IPS DF 19.7 (cell line): ENCODE measurements around the gene DIRAS2.

Source experiments
- DNase-seq: peaks from one replicate; pipeline ENCODE4 v3.0.0-alpha.2; 2013; ENCODE audit warnings: low read depth, low spot score

DIRAS2 gene

DNA sequence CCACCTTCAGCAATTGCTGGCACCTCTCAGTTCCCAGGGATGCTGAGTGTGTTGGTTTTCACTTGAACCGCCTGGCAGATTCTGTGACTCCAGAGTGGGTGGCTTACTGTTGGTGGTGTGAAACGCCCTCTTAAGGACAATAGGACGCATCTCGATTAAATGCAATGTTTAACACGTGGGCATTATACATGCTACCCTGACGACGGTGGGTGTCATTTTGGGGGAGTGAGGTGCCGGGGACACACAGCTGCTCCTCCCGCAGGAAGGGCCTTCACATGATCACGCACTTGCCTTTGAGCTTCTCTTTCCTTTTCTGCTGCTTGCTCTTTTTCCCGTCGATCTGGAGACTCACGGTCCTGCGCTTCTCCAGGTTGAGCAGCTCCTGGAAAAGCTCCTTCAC, 29.7 kb downstream of the DIRAS2 start:
- DNase-seq, result no peak

DNA sequence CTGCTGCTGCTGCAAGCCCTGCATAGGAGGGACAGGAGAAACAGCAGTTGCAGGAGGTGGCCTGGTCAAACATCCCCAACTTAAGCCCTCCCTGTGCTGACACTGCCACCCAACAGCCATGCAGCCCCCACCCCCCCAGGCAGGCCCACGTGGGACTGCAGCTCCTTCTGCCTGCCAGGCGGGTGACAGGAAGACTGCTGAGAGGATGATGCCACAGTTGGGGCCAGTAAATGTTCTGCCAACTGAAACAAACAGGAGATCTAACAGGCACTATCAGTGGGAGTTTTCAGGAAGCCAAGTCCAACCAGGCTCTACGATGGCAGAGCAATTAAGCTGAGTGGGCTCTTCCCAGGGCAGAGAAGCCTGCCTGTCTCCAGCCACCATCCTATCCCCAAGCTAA, 31.1 kb downstream of the DIRAS2 start:
- no peak for DNase-seq

DNA sequence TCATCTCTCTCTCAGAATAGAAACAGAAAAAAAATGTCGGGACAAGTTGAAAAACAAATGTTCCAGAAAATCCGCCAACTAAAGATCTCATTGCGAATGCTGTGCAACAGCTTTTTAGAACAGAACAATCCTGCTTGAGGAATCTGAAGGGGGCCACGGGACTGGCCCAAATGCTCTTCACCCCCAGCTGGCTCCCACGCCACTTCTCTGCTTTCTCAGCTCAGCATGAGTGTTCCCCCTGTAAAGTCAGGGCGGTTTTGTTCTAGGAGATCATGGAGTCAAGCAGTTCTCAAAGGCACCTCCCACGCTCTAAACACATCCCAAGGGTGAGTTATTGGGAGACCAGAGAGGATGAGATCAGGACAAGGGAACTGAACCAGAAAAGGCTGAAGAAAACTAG, 31.5 kb downstream of the DIRAS2 start:
- no peak for DNase-seq

DNA sequence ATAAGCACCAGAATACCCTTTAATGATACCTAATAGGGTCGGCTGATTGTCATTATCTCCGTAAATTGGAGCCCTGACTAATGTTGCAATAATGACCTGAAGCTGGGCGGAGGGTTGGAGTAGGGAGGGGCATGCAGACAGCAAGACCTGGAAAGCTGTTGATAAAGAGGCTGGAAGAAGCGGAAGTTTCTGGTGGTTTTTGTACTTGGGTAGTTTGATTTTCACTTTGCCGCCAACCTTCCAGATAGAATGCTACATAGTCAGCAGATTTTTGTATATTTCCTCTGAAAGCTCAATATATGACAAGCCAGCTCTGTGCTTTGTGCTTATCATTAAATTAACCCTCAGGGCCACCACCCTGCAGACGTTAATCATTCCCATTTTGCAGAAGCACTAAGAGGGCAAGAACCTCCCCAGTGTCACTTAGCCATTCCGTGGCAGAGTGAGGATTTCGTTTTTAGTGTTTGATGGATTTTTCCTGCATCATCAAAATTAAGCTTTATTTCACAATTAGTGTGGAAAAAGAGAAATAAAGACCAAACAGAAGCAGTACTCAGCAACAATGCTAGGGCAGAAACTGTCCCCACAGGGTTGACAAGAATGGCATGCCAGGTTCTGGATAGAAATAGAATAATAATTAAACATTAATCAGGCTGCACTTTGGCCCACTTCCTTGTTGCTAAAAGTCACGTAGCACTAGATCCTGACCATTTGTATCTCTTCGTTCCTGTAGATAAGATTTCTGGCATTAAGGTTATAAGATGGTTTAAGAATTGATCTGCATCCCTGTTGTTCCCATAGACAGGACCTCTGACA, 34.7 kb downstream of the DIRAS2 start:
- DNase-seq, result no peak

DNA sequence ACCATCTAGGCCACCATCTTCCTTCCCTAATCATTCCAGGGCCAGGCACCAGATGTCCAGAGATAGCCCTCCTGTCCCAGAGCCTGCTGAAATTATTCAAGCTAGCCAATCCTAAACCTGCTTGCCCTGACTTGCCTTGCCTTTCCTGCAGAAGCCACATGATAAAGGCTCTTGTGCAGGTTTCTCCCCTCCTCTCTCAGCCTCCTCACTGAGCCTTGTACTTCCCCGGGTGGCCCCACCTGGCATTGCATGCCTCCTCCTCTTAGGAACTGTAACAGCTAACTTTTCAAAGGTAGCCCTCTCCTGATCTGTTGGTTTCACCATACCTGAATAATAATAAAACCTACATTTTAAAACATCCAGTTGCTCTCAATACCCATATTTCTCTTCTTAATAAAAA, 42.6 kb downstream of the DIRAS2 start:
- peak; percentile 9 for DNase-seq

DNA sequence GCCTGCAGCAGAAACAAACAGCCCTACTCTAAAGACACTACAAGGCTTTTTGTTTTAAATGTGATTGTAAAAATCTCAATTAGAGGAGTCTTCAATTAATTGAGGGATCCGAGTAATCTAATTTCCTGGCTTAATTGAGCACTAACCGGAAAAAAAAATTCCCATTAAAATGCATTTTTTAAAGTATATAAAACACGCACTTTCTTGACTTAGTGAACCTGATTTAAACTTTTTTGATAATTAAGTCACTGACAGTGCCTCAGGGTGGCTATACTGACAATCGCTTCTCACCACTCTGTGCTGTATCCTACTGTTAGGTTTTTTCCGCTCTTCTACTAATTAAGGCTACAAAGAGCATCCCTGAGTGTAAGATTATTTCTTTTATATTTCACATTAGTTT, 44.4 kb downstream of the DIRAS2 start:
- no peak for DNase-seq

DNA sequence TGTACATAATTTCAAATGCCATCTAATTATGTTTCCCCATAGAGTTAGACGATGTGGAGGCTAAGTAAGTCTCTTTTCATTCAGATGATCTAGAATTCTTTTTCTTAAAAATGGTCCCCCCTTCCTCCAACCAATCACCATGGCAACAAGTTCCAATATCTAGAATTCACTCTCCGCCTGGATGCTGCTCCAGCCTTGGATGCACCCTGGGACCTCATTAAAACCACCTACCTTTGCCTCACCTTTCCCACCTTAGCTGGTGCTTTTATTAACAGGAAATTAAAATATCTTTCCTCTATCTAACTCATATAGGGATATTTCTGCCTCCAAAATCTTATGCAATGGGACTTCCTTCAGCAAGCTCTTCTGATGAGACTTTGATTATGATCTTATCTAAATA, 49.0 kb downstream of the DIRAS2 start:
- DNase-seq, result no peak

DNA sequence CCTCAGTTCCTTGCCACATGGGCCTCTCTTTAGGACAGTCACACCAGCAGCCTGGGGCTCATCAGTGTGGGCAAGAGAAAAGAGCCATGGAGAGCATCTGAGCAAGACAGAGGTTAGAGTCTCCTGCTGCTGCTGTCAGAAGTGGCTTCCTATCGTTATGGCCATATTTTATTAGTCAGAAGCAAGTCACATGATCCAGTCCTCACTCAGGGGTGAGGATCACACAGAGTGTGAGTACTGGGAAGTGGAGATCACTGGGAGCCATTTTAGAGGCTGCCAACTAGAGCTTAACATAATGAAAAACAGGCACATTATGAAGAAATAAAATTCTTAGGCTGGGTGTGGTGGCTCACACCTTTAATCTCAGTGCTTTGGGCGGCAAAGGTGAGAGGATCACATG, 62.0 kb downstream of the DIRAS2 start:
- no peak for DNase-seq

DNA sequence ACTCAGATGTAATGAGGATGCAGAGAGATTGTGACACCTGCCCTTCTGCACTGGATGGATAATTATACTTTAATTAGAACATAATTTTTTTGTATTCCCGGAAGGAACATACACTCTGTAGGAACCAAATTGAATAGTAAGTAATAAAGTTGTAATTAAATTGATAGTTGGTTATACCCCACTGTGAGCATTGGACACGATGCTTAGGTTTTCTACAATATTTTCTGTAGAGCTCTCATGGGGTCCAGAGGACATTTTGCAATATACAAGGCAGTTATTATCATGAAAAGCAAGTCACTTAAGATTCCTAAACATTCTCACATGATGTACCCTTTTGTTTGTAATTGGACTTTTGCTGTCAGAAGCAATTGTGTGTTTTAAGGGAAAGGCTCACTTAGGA, 63.4 kb downstream of the DIRAS2 start:
- DNase-seq, result no peak

DNA sequence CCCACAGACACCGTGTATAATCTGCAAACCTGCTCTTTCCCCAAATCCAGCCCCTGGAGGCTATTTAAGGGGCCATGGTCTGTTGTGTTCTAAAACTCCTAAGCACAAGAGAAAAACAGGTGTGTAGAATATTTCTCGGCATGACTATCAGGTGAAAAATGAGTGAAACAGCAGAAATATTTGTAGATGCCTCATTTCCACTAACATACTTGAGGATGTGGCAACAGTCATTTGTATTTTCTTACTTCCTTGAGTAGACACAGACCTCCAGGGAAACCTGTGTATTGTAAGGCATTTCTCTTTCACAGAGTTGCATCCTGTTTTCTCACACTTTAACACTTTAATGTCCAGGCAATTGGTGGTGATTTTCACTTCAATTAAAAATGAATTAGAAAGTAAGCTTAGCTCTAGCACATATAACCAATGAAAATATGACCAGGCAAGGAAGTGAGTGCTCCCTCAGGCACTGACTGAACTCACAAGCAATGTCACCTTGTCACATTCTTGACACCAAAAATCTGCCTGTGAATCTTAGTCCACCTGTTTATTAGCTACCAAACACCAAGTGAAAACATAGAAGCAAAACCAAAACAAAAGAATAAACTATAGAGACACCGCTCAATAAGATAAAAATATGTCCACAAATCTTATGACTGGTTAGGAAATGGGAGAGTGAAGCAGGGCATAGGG, 64.4 kb downstream of the DIRAS2 start:
- no peak for DNase-seq

DNA sequence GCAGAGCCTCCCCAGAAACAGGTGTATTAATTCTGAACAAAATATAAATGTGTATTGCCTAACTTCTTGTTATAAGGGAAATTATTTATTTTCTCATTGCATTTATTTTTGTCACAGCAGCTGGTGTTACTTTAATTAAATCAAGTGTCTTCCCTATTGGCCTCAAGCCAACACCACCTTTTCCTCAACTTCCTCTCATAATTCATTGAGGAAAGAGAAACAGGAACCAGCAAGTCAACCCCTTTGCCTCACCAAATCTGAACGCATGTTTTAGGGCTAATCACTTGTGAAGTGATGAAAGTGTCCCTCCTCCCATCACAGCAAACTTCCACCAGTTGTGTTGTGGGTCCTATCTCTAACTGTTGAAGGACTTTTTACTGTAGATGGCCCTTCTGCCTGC, 73.1 kb downstream of the DIRAS2 start:
- no peak for DNase-seq

DNA sequence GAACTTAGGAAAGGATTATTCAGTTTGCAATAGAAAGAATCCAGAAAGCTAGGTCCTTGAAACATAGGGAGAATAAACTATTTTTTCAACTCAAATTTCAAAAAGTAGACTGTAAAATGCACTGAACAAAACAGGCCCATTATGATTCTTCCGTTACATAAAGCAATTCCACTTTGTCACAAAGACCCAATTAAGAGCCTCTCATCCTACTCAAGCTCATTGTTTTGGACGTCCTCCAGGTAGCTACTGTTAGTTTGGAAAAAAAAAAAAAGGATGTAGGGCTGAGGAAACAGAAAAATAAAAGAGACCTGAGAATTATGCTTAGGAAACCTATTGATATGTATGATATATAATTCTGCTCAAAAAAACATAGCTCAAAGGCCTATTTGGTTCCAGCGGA, 74.0 kb downstream of the DIRAS2 start:
- DNase-seq, result no peak

DNA sequence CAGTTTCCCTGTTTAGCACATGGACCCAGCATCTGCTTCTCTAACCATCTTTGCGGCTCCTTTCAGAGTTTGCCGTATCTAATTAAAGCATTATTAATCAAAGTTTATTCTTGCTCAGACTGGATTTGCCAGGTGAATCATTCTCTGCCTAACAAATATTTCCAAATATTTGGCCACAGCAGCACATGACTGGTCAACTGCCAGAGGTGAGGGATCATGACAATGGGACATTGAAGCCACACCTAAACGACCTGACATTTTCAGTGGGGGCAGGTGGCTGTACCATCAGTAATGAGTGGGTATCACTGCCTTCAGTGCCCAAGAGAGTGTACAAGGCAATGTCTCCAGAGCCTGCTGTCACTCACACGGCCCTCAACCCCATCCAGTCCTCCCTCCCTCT, 80.4 kb downstream of the DIRAS2 start:
- DNase-seq, result no peak
